Measurements from ENCODE around the gene SERPINB12. TPM values are rescaled to one million over a fixed set of nuclear protein-coding genes. Genes with fewer than 3 reads are reported as not detected.
A peak's percentile ranks its signal among the peaks of the same experiment; 100 is the strongest.

Gene SERPINB12
- total and polyA plus RNA-seq, 2 donors from 2014 or later, result not detected

- Histone ChIP-seq H3K4me1 (ENCODE audit: control insufficient read depth in 2 of 3, insufficient read depth in 2 of 3, low read depth in 1 of 3, low read length in 3 of 3) (peaks cover 0 to 3% (median 0%) of the 10 kb centered on the region in 3 donors), H3K27ac (ENCODE audit: low read depth in 2 of 2, low read length in 2 of 2) (no peak overlapping the region), H3K27me3 (ENCODE audit: control insufficient read depth, insufficient read depth, low read length) (no peaks in the 10 kb centered on the region), H3K4me3 (ENCODE audit: low read length in 3 of 3) (no peak overlapping the region), H3K9me3 (ENCODE audit: control insufficient read depth in 2 of 3, insufficient read depth in 1 of 3, low read length in 3 of 3) (no peaks in the 10 kb centered on the region), H3K36me3 (ENCODE audit: control insufficient read depth in 2 of 3, insufficient read depth in 3 of 3, low read length in 3 of 3) (no peaks in the 10 kb centered on the region), H3K9ac (ENCODE audit: low read length in 3 of 3) (no peak overlapping the region)
- peak; percentile 47 for FAIRE-seq
- TF ChIP-seq CTCF (IDR thresholded peaks at IDR 0.05; ENCODE audit: borderline replicate concordance, extremely low read depth, insufficient read depth), result peak; percentile 89
- DNase-seq, result peak in 4 of 5 donors; percentile 71 to 94 (median 82)
- intact Hi-C loops (cut with DNase I), result no loop called here
Observed at GRCh38 chr18:63518178-63519012, 23.8 kb upstream of the SERPINB12 start.

GRCh38 chr18:63520053-63520685 is 22.0 kb upstream of the SERPINB12 start:
- intact Hi-C loops (cut with DNase I), result loop anchor here (10.0 kb wide), 1 partner anchor 325 kb away; no protein-coding TSS in a partner anchor
- H3K4me3 ChIP-seq (ENCODE audit: low read length in 3 of 3), result no peak overlapping the region
- H3K27ac ChIP-seq (ENCODE audit: low read depth in 2 of 2, low read length in 2 of 2), result no peak overlapping the region
- DNase-seq, result no peak
- no peaks in the 10 kb centered on the region for H3K9me3 ChIP-seq (ENCODE audit: control insufficient read depth in 2 of 3, insufficient read depth in 1 of 3, low read length in 3 of 3)
- H3K4me1 ChIP-seq (ENCODE audit: control insufficient read depth in 2 of 3, insufficient read depth in 2 of 3, low read depth in 1 of 3, low read length in 3 of 3), result peaks cover 0 to 3% (median 0%) of the 10 kb centered on the region in 3 donors
- H3K36me3 ChIP-seq (ENCODE audit: control insufficient read depth in 2 of 3, insufficient read depth in 3 of 3, low read length in 3 of 3), result no peaks in the 10 kb centered on the region
- no peaks in the 10 kb centered on the region for H3K27me3 ChIP-seq (ENCODE audit: control insufficient read depth, insufficient read depth, low read length)
- no peak overlapping the region for H3K9ac ChIP-seq (ENCODE audit: low read length in 3 of 3)
- no peak for FAIRE-seq
- TF ChIP-seq CTCF (IDR thresholded peaks at IDR 0.05; ENCODE audit: borderline replicate concordance, extremely low read depth, insufficient read depth), result no peak

- intact Hi-C loops (cut with DNase I), result loop anchor here (10.0 kb wide), 1 partner anchor 321 kb away; no protein-coding TSS in a partner anchor
- no peak for FAIRE-seq
Observed at GRCh38 chr18:63523660-63524059, 18.5 kb upstream of the SERPINB12 start.

More at GRCh38 chr18:63523660-63524059, 18.5 kb upstream of the SERPINB12 start:
- TF ChIP-seq CTCF (IDR thresholded peaks at IDR 0.05; ENCODE audit: borderline replicate concordance, extremely low read depth, insufficient read depth), result no peak
- DNase-seq, result peak in 2 of 5 donors; percentile 25 to 40
- H3K9me3 ChIP-seq (ENCODE audit: control insufficient read depth in 2 of 3, insufficient read depth in 1 of 3, low read length in 3 of 3), result no peaks in the 10 kb centered on the region
- H3K27ac ChIP-seq (ENCODE audit: low read depth in 2 of 2, low read length in 2 of 2), result no peak overlapping the region
- H3K4me1 ChIP-seq (ENCODE audit: control insufficient read depth in 2 of 3, insufficient read depth in 2 of 3, low read depth in 1 of 3, low read length in 3 of 3), result no peaks in the 10 kb centered on the region
- no peak overlapping the region for H3K4me3 ChIP-seq (ENCODE audit: low read length in 3 of 3)
- no peak overlapping the region for H3K9ac ChIP-seq (ENCODE audit: low read length in 3 of 3)
- H3K27me3 ChIP-seq (ENCODE audit: control insufficient read depth, insufficient read depth, low read length), result no peaks in the 10 kb centered on the region
- H3K36me3 ChIP-seq (ENCODE audit: control insufficient read depth in 2 of 3, insufficient read depth in 3 of 3, low read length in 3 of 3), result no peaks in the 10 kb centered on the region
